Measurements from ENCODE around the gene SIRT6. TPM values are rescaled to one million over a fixed set of nuclear protein-coding genes. Genes with fewer than 3 reads are reported as not detected.

The SIRT6 gene
- total RNA-seq, 1 donor from 2014 or later = 26.0 TPM

- Mint-ChIP-seq H3K9me3 (ENCODE audit: unreplicated experiment) (no peaks in the 10 kb centered on the region), H3K27ac (ENCODE audit: unreplicated experiment) (no peak overlapping the region), H3K27me3 (ENCODE audit: unreplicated experiment) (peaks cover 3% of the 10 kb centered on the region), H3K36me3 (ENCODE audit: unreplicated experiment) (peaks cover 9% of the 10 kb centered on the region), H3K4me3 (ENCODE audit: unreplicated experiment) (no peak overlapping the region), H3K4me1 (ENCODE audit: unreplicated experiment) (peaks cover 11% of the 10 kb centered on the region)
- no peak for TF ChIP-seq CTCF (IDR thresholded peaks at IDR 0.05)
- no peak for DNase-seq (ENCODE audit: extremely low spot score, unreplicated experiment)
These were observed 5.2 kb downstream of the SIRT6 start for GRCh38 chr19:4177146-4177545.

- no peaks in the 10 kb centered on the region for H3K9me3 Mint-ChIP-seq (ENCODE audit: unreplicated experiment)
- DNase-seq (ENCODE audit: extremely low spot score, unreplicated experiment) = no peak
- peaks cover 9% of the 10 kb centered on the region for H3K36me3 Mint-ChIP-seq (ENCODE audit: unreplicated experiment)
- peaks cover 6% of the 10 kb centered on the region for H3K27me3 Mint-ChIP-seq (ENCODE audit: unreplicated experiment)
- peaks cover 4% of the 10 kb centered on the region for H3K4me1 Mint-ChIP-seq (ENCODE audit: unreplicated experiment)
- no peak overlapping the region for H3K4me3 Mint-ChIP-seq (ENCODE audit: unreplicated experiment)
- TF ChIP-seq CTCF (IDR thresholded peaks at IDR 0.05) = no peak
- no peak overlapping the region for H3K27ac Mint-ChIP-seq (ENCODE audit: unreplicated experiment)
These were observed 6.8 kb downstream of the SIRT6 start for GRCh38 chr19:4175669-4175931.

GRCh38 chr19:4174895-4175668 is 7.3 kb downstream of the SIRT6 start:
- Mint-ChIP-seq H3K4me3 (ENCODE audit: unreplicated experiment) (no peak overlapping the region), H3K4me1 (ENCODE audit: unreplicated experiment) (peaks cover 4% of the 10 kb centered on the region), H3K27me3 (ENCODE audit: unreplicated experiment) (peaks cover 6% of the 10 kb centered on the region), H3K9me3 (ENCODE audit: unreplicated experiment) (no peaks in the 10 kb centered on the region), H3K27ac (ENCODE audit: unreplicated experiment) (no peak overlapping the region), H3K36me3 (ENCODE audit: unreplicated experiment) (peaks cover 9% of the 10 kb centered on the region)
- TF ChIP-seq CTCF (IDR thresholded peaks at IDR 0.05) = no peak
- DNase-seq (ENCODE audit: extremely low spot score, unreplicated experiment) = no peak

DNA sequence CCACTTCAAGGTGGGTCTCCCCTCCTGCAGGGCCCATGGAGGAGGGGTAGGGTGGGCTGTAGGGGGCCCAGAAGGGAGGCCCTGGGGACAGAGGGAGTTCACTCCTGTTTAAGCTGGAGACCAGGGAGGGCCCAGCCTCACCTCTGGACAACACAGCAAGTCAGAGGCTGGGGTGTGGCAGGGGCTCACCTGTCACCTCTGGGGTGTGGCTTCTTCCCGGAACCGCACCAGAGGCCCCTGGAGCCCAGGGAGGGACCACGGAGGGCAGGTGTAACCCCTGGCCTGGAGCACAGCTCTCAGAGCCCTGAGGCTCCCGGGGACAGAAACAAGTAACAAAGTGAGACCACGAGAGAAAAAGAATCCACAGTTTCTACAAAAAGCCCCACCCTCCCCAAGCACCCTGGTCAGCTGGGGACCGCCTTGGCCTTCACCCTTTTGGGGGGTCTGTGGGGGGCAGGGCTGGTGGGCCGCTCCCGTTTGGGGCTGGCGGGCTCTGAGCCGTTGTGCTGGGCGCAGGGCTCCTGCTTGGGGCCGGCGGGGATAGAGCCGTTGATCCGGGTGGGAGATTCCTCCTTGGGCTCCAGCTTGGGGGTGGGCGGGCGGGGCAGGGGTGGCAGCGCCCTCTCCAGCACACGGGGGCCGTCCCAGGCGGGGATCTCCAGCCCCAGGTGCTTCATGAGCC is 8.0 kb downstream of the SIRT6 start:
- DNase-seq (ENCODE audit: extremely low spot score, unreplicated experiment) = no peak
- H3K4me3 Mint-ChIP-seq (ENCODE audit: unreplicated experiment) = no peak overlapping the region
- H3K36me3 Mint-ChIP-seq (ENCODE audit: unreplicated experiment) = peaks cover 4% of the 10 kb centered on the region
- H3K9me3 Mint-ChIP-seq (ENCODE audit: unreplicated experiment) = no peaks in the 10 kb centered on the region
- TF ChIP-seq CTCF (IDR thresholded peaks at IDR 0.05) = no peak
- peaks cover 6% of the 10 kb centered on the region for H3K27me3 Mint-ChIP-seq (ENCODE audit: unreplicated experiment)
- no peak overlapping the region for H3K27ac Mint-ChIP-seq (ENCODE audit: unreplicated experiment)
- H3K4me1 Mint-ChIP-seq (ENCODE audit: unreplicated experiment) = peaks cover 4% of the 10 kb centered on the region

DNA sequence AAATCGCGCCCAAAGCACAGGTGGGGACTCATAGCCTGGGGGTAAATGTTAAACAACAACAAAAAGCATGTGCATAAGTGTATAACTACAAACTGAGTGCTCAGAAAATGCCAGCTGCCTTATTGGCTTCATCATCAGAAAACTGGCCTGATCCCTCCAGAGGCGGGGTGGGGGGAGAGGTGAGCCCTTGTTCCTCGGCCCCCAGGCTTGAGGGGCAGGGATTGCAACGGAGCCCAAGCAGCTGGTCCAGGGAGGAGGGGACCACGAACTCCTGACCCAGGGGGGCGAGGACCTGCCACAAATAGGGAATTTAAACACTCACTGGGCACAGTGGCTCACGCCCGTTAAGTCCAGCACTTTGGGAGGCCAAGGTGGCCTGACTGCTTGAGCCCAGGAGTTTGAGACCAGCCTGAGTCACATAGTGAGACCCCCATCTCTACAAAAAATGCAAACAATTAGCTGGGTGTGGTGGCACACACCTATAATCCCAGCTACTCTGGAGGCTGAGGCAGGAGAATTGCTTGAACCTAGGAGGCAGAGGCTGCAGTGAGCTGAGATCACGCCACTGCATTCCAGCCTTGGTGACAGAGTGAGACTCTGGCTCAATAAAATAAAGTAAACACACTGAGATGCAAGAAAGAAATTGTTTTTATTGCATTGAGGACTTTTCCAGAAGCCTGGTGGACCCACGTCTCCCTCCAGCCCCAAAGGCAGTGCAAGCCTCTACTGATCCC is 8.7 kb downstream of the SIRT6 start:
- Mint-ChIP-seq H3K9me3 (ENCODE audit: unreplicated experiment) (no peaks in the 10 kb centered on the region), H3K27ac (ENCODE audit: unreplicated experiment) (no peak overlapping the region), H3K4me3 (ENCODE audit: unreplicated experiment) (no peak overlapping the region), H3K4me1 (ENCODE audit: unreplicated experiment) (peaks cover 4% of the 10 kb centered on the region), H3K27me3 (ENCODE audit: unreplicated experiment) (peaks cover 9% of the 10 kb centered on the region), H3K36me3 (ENCODE audit: unreplicated experiment) (no peaks in the 10 kb centered on the region)
- no peak for TF ChIP-seq CTCF (IDR thresholded peaks at IDR 0.05)
- DNase-seq (ENCODE audit: extremely low spot score, unreplicated experiment) = no peak

Measured in osteocyte (in vitro differentiated cells).